ENCODE measurements around the gene TBC1D1.
"Not testable (repeated sequence)": the region's sequence is repeated elsewhere in the genome, so short reads cannot be mapped to it uniquely, and the experiment has no call there.

TBC1D1 gene

GRCh38 chr4:37968747-37969146 is 77.9 kb downstream of the TBC1D1 start:
- no peak for DNase-seq

- DNase-seq, result no peak
Measured at GRCh38 chr4:37970702-37971101, 79.8 kb downstream of the TBC1D1 start.

- no peak for DNase-seq
Measured at GRCh38 chr4:37971202-37971601, 80.3 kb downstream of the TBC1D1 start.

GRCh38 chr4:37973441-37973840 is 82.6 kb downstream of the TBC1D1 start:
- no peak for DNase-seq

- not testable (repeated sequence) for DNase-seq
Measured at GRCh38 chr4:37975321-37975822, 84.5 kb downstream of the TBC1D1 start.

GRCh38 chr4:37976507-37976906 is 85.6 kb downstream of the TBC1D1 start:
- no peak for DNase-seq

- DNase-seq, result peak; percentile 71
Measured at GRCh38 chr4:37976991-37977470, 86.1 kb downstream of the TBC1D1 start.

- DNase-seq, result peak; percentile 55
Measured at GRCh38 chr4:37977471-37978247, 86.8 kb downstream of the TBC1D1 start.

GRCh38 chr4:37978248-37978924 is 87.5 kb downstream of the TBC1D1 start:
- no peak for DNase-seq

- DNase-seq, result no peak
Measured at GRCh38 chr4:37980246-37980645, 89.4 kb downstream of the TBC1D1 start.

GRCh38 chr4:37981425-37981824 is 90.5 kb downstream of the TBC1D1 start:
- no peak for DNase-seq

GRCh38 chr4:37981844-37982720 is 91.2 kb downstream of the TBC1D1 start:
- no peak for DNase-seq

- DNase-seq, result no peak
Measured at GRCh38 chr4:37982736-37983135, 91.9 kb downstream of the TBC1D1 start.

- no peak for DNase-seq
Measured at GRCh38 chr4:37983951-37984350, 93.1 kb downstream of the TBC1D1 start.

GRCh38 chr4:37985730-37986275 is 94.9 kb downstream of the TBC1D1 start:
- no peak for DNase-seq

GRCh38 chr4:37988670-37989069 is 97.8 kb downstream of the TBC1D1 start:
- no peak for DNase-seq

GRCh38 chr4:37989398-37990260 is 98.7 kb downstream of the TBC1D1 start:
- no peak for DNase-seq

- DNase-seq, result no peak
Measured at GRCh38 chr4:37990731-37991245, 99.9 kb downstream of the TBC1D1 start.

- no peak for DNase-seq
Measured at GRCh38 chr4:37991623-37992410, 100.9 kb downstream of the TBC1D1 start.

GRCh38 chr4:37993806-37994205 is 102.9 kb downstream of the TBC1D1 start:
- no peak for DNase-seq

GRCh38 chr4:37994569-37994968 is 103.7 kb downstream of the TBC1D1 start:
- DNase-seq, result no peak

Data from effector CD8-positive, alpha-beta T cell (primary cell).